IPS-NIHi7 (cell line): Measurements from ENCODE around the gene GOT1.
A peak's percentile ranks its signal among the peaks of the same experiment; 100 is the strongest.

Experiments used
- DNase-seq: peaks from one replicate; pipeline ENCODE4 v3.0.0; 2012; ENCODE audit warnings: mixed read lengths; ENCODE audit errors: extremely low spot score

Gene GOT1

GRCh38 chr10:99433378-99434020 is 3.1 kb upstream of the GOT1 start:
- DNase-seq, result no peak

DNA sequence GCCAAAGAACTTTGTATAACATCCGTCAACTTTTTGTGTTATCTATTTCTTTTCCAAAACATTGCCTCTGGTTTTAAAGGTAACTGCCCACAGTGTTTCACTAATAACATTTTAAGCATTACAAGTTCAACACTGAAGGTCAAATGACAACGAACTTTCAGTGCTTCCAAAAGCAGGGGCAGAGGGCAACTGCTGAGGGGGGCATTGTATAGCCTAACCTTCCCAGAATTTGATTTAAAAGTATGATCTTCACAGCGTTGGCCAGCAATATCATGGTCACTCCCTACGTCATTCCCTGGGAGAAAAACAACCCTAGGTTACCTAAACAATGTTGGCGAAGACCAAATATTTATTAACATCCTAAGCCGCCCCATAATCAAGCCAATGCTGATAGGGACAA is 2.5 kb upstream of the GOT1 start:
- DNase-seq, result no peak

DNA sequence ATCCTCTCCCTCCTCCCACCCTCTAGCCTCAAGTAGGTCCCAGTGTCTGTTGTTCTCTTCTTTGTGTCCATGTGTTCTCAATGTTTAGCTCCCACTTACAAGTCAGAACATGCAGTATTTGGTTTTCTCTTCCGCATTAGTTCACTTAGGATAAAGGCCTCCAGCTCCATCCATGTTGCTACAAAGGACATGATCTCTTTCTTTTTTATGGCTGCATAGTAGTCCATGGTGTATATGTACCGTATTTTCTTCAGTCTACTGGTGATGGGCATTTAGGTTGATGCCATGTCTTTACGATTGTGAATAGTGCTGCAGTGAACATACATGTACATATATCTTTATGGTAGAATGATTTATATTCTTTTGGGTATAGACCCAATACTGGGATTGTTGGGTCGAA is 1.6 kb upstream of the GOT1 start:
- no peak for DNase-seq

GRCh38 chr10:99431190-99431760 is 851 bp upstream of the GOT1 start:
- peak; percentile 41 for DNase-seq

DNA sequence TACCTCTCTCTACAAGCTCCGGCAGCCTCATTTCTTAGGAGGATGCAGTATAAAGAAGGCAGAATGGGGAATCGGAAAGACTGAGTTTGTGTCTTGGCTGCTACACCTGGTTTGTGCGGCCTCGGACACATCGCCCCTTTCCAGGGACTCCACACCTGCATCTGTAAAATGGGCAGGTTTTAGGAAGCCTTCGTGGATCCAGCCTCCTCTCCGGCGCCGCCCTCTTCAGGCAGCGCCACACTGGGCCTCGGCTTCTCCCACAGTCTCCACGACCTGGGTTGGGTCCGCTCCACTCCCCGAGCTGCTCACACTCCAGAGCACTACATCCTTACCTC is 341 bp downstream of the GOT1 start:
- DNase-seq, result no peak

GRCh38 chr10:99429517-99430095 is 818 bp downstream of the GOT1 start:
- DNase-seq, result no peak

DNA sequence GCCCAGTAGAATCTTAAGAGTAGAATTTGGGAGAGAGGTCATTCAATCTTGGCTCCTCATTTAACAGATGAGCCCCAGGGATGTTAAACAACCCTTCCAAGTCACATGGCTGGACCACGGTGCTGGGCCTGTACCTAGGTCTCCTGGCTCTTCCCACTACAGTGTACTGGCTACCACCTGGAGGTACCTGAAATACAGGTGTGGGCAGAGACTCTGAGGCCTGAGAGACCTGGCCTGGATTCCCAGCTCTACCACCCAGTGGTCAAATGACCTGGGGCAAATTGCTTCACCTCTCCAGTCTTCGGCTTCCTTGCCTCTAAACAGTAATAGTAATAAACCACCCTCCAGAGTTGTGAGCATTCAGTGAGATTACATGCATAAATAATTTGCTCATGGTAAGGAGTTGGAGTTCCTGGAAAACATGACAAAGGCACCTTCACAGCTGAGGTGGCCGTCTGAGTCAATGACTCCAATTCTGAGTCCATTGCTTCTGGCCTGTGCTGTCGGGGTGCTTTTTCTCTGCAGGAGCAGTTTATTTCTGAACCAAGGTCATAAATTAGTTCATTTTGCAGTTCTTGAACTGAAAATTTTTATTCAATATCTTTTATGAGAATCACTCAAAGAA is 2.7 kb downstream of the GOT1 start:
- no peak for DNase-seq

GRCh38 chr10:99426689-99427088 is 3.7 kb downstream of the GOT1 start:
- no peak for DNase-seq

- no peak for DNase-seq
Measured at GRCh38 chr10:99425204-99425603, 5.2 kb downstream of the GOT1 start.

DNA sequence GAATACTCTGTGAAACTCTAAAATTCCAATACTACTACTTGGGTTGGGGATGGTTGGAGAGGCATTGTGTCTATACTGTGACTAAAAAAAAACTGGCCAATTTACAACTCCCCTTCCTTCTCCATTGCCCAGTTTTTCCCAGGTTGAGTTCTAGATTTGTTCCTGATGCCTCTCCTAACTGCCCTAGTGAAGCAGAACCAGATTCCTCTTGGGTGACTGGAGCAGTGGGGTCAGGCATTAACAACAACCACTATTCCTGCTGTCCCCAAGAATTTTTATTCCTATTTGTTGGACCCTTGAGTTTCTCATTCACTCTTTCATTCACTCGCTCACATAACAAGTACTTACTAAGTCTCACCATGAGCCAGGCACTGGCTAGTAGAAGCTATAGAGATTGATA is 5.8 kb downstream of the GOT1 start:
- no peak for DNase-seq

GRCh38 chr10:99422529-99423096 is 7.8 kb downstream of the GOT1 start:
- no peak for DNase-seq

DNA sequence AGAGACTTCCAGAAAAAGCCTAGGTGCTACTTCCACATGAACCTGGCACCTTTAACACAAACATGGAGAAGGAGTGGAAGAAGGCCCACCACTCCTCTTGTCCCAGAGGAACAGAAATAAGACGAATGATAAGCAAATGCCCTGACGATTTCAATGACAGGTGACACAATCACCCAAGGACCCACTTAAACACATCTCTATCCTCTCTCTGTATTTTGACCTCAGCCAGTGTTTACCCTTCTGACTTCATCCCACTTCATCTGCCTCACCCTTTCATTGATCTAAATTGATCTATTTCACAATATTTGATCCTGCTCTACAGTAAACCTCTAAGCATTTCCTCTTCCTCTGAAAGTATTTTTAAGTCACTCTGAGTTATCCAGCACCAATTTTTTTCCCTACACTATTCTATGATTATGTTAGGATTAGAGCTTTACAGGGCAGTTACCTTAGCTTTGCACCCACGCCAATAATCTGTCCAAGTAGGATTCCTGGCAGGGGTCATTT is 9.1 kb downstream of the GOT1 start:
- no peak for DNase-seq

DNA sequence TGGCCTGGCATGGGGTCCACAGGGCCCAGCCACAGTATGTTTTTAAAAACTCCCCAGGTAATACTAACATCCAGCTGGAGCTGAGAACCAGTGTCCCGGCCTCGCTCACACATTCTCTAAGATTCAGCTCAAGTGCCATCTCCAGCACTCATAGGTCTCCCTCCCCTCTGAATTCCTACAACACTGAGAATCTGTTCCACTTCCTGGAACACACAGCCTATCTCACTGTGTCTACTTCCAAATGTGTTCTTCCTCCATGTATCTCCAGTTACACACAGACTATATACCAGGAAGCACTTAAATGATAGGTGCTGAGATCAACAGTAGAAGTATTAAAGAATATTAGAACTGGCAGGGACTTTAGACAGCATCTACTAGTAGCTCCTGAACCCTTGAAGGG is 10.7 kb downstream of the GOT1 start:
- no peak for DNase-seq

DNA sequence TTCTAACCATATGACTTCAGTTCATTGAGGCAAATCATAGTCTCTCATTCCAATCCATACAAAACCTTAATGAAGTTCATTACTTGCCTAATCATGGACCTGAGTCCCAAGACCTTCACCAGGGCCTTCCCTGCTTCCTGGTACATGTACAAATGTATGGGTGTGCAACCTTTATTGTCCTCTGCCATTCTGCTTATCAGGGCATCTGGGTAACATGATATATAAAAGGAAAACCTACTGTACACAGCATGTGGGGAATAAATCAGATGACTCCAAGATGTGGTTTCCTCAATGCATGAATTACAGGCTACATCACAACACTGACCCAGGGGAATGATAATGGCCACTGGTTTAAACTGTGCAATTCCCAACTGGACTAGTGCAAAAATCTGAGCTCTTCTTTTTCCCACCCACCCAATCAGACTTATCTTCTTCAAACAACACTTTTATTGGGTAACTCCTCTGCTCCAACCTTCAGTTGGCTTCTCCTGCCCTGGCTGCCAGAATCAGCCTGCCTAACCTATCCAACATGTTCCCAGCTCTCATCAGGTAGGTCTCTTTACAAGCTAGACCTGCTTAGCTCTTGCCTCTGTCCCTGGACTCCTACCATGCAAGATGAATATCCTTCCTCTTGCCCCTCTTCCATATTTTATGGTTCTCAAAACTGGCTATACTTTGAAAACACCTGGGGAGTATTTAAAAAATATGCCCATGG is 11.4 kb downstream of the GOT1 start:
- DNase-seq, result no peak

GRCh38 chr10:99412099-99412498 is 18.3 kb downstream of the GOT1 start:
- peak; percentile 31 for DNase-seq

GRCh38 chr10:99411546-99411945 is 18.9 kb downstream of the GOT1 start:
- DNase-seq, result no peak

GRCh38 chr10:99410876-99411275 is 19.5 kb downstream of the GOT1 start:
- DNase-seq, result no peak

GRCh38 chr10:99410146-99410545 is 20.3 kb downstream of the GOT1 start:
- DNase-seq, result no peak

DNA sequence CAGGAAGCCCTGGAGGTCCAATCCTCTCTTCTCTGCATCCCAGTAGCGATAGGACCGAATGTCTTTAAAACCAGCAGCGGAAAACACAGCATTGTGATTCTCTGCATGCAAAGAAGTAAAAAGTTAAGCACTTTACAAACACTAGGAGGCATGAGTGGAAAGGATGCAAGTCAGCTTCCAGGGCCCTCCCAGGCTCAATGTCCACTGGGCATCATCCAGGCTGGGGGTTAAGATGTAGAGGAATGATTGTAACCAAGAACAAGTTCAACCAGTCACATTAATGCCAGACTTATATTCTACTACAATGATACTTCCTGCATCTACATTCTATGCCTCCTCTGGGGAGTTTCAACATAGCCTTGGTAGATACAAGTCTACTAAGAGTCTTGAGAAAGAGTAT is 24.3 kb downstream of the GOT1 start:
- DNase-seq, result no peak

DNA sequence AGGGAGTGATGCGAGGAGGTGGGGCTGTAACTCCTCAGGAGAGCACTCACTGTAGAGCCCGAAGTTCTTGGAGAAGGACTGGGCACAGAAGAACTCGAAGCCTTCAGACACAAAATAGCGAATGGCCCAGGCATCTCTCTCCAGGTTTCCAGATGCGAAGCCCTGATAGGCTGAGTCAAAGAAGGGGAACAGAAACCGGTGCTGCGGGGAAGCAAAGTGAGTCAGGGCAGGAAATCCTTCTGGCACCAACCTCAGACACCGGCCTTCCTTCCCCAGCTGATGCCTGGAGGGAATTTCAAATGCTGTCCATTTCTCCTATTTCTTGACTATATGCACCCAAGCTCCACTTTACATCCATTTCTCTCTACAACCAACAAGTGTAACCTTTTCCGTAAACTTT is 26.8 kb downstream of the GOT1 start:
- DNase-seq, result no peak

GRCh38 chr10:99399664-99400063 is 30.8 kb downstream of the GOT1 start:
- no peak for DNase-seq

- DNase-seq, result no peak
Measured at GRCh38 chr10:99396471-99396870, 34.0 kb downstream of the GOT1 start.
